ENCODE measurements around the gene BICRAL. TPM values are rescaled to one million over a fixed set of nuclear protein-coding genes. Genes with fewer than 3 reads are reported as not detected.
A peak's percentile ranks its signal among the peaks of the same experiment; 100 is the strongest.

Gene BICRAL
- total and polyA plus RNA-seq, 2 donors (not counting 3 experiments of a cell fraction or from before 2014, with no cell fraction given): 5.6 to 6.8 TPM

GRCh38 chr6:42889815-42890214 lies 108.0 kb downstream of the BICRAL start:
- dilution Hi-C loops (cut with MboI; ENCODE audit: extremely low pct_ligation_motif_present, low sequenced_read_pairs) (no loop called here), intact Hi-C loops (cut with micrococcal nuclease) (loop anchor here (1.0 to 5.0 kb wide), 3 partner anchors 9 to 143 kb away; partner anchors contain the start of genes RPL7L1 and TBCC)
- CTCF ChIA-PET: interaction anchor here (0.6 kb wide), 1 partner anchor 158 kb away, joined by 3 read pairs; no protein-coding TSS in a partner anchor
- no peaks in the 10 kb centered on the region for H3K9me1 ChIP-seq (replicated peaks; ENCODE audit: control insufficient read depth, extremely low read depth, insufficient read depth, low read length)
- peak overlapping the region; percentile 22 for H3K4me2 ChIP-seq (ENCODE audit: insufficient read depth, low read length)
- H3K36me3 ChIP-seq (ENCODE audit: control insufficient read depth in 2 of 2, extremely low read depth in 1 of 2, insufficient read depth in 2 of 2, low read length in 2 of 2): peaks cover 5 to 10% of the 10 kb centered on the region in 2 experiments
- H3K27ac ChIP-seq (ENCODE audit: insufficient read depth, low read depth, low read length): no peak overlapping the region
- H4K20me1 ChIP-seq (replicated peaks; ENCODE audit: control insufficient read depth, extremely low read depth, insufficient read depth, low read length): no peaks in the 10 kb centered on the region
- BruUV-seq (replicated peaks): no TSS peak
- no peak for TF ChIP-seq EZH2 (IDR thresholded peaks at IDR 0.05; ENCODE audit: borderline replicate concordance, low read depth, low read length, severe bottlenecking)
- no peak for TF ChIP-seq POLR2AphosphoS5 (IDR thresholded peaks at IDR 0.05; ENCODE audit: insufficient read depth, low read depth, low read length)
- TF ChIP-seq POLR2A (IDR thresholded peaks at IDR 0.05; ENCODE audit: low read depth, low read length): no peak
- TF ChIP-seq JUN (IDR thresholded peaks at IDR 0.05; ENCODE audit: borderline replicate concordance, insufficient read depth, insufficient read length, low read depth): no peak
- no peaks in the 10 kb centered on the region for H3K27me3 ChIP-seq (ENCODE audit: control insufficient read depth in 2 of 2, insufficient read depth in 2 of 2, low read length in 2 of 2)
- peak overlapping the region; percentile 78 for H3K9ac ChIP-seq (replicated peaks; ENCODE audit: extremely low read depth, insufficient read depth, low read length)
- no peaks in the 10 kb centered on the region for H3K79me2 ChIP-seq (ENCODE audit: control insufficient read depth, insufficient read depth, low read length)
- POLR2A ChIA-PET: no interaction called here
- DNase-seq (ENCODE audit: low read depth, low spot score): no peak
- no peak overlapping the region for H2AFZ ChIP-seq (ENCODE audit: low read depth, low read length)
- H3K4me3 ChIP-seq (replicated peaks in 1 of 3; ENCODE audit: insufficient read depth in 1 of 3, low read depth in 1 of 3, low read length in 3 of 3): peak overlapping the region in 2 of 3 experiments; percentile 62 to 68
- H3K9me3 ChIP-seq (replicated peaks; ENCODE audit: control insufficient read depth, insufficient read depth, low read length): no peaks in the 10 kb centered on the region
- no peak for FAIRE-seq
- peaks cover 4% of the 10 kb centered on the region for H3K4me1 ChIP-seq (ENCODE audit: control insufficient read depth, extremely low read depth, insufficient read depth, low read length)

- Histone ChIP-seq H3K9ac (replicated peaks; ENCODE audit: extremely low read depth, insufficient read depth, low read length) (peak overlapping the region; percentile 78), H3K4me2 (ENCODE audit: insufficient read depth, low read length) (peak overlapping the region; percentile 22), H4K20me1 (replicated peaks; ENCODE audit: control insufficient read depth, extremely low read depth, insufficient read depth, low read length) (no peaks in the 10 kb centered on the region), H3K27ac (ENCODE audit: insufficient read depth, low read depth, low read length) (peak overlapping the region; percentile 44), H3K36me3 (ENCODE audit: control insufficient read depth in 2 of 2, extremely low read depth in 1 of 2, insufficient read depth in 2 of 2, low read length in 2 of 2) (peaks cover 2 to 5% of the 10 kb centered on the region in 2 experiments), H3K27me3 (ENCODE audit: control insufficient read depth in 2 of 2, insufficient read depth in 2 of 2, low read length in 2 of 2) (no peaks in the 10 kb centered on the region), H3K4me3 (replicated peaks in 1 of 3; ENCODE audit: insufficient read depth in 1 of 3, low read depth in 1 of 3, low read length in 3 of 3) (peak overlapping the region; percentile 26 to 68 (median 62)), H3K9me1 (replicated peaks; ENCODE audit: control insufficient read depth, extremely low read depth, insufficient read depth, low read length) (no peaks in the 10 kb centered on the region), H3K79me2 (ENCODE audit: control insufficient read depth, insufficient read depth, low read length) (no peaks in the 10 kb centered on the region), H2AFZ (ENCODE audit: low read depth, low read length) (peak overlapping the region; percentile 77), H3K4me1 (ENCODE audit: control insufficient read depth, extremely low read depth, insufficient read depth, low read length) (peaks cover 4% of the 10 kb centered on the region), H3K9me3 (replicated peaks; ENCODE audit: control insufficient read depth, insufficient read depth, low read length) (no peaks in the 10 kb centered on the region)
- TF ChIP-seq CTCF (IDR thresholded peaks at IDR 0.05; ENCODE audit: extremely low read depth in 1 of 2, insufficient read depth in 1 of 2, low read depth in 1 of 2, low read length in 2 of 2) (no peak), JUN (IDR thresholded peaks at IDR 0.05; ENCODE audit: borderline replicate concordance, insufficient read depth, insufficient read length, low read depth) (no peak), MYC (IDR thresholded peaks at IDR 0.05; ENCODE audit: low read depth, low read length) (peak; percentile 35), FOS (IDR thresholded peaks at IDR 0.05; ENCODE audit: borderline replicate concordance, insufficient read depth, low read length) (no peak), POLR2AphosphoS5 (IDR thresholded peaks at IDR 0.05; ENCODE audit: insufficient read depth, low read depth, low read length) (peak; percentile 95), POLR2A (IDR thresholded peaks at IDR 0.05; ENCODE audit: low read depth, low read length) (peak; percentile 95), GATA2 (IDR thresholded peaks at IDR 0.05; ENCODE audit: insufficient read depth, insufficient read length, low read depth, low read length) (no peak), EZH2 (IDR thresholded peaks at IDR 0.05; ENCODE audit: borderline replicate concordance, low read depth, low read length, severe bottlenecking) (no peak)
- TF ChIP-seq, protein P1, sequence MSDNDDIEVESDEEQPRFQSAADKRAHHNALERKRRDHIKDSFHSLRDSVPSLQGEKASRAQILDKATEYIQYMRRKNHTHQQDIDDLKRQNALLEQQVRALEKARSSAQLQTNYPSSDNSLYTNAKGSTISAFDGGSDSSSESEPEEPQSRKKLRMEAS (IDR thresholded peaks at IDR 0.05; ENCODE audit: insufficient read depth, insufficient read length): no peak
- DNase-seq (ENCODE audit: low read depth, low spot score): peak; percentile 95
- ChIA-PET CTCF (interaction anchor here (0.7 kb wide), 1 partner anchor 228 kb away, joined by 5 read pairs; no protein-coding TSS in a partner anchor), POLR2A (interaction anchor here (1.2 kb wide), 2 partner anchors 8 to 11 kb away, joined by 5 read pairs; partner anchors contain the start of gene RPL7L1)
- intact Hi-C loops (cut with micrococcal nuclease) (loop anchor here (1.0 to 5.0 kb wide), 3 partner anchors 9 to 143 kb away; partner anchors contain the start of genes RPL7L1 and TBCC), dilution Hi-C loops (cut with MboI; ENCODE audit: extremely low pct_ligation_motif_present, low sequenced_read_pairs) (no loop called here)
- BruUV-seq (replicated peaks): TSS peak; percentile 94
- FAIRE-seq: peak; percentile 77
Observed at GRCh38 chr6:42890311-42891198, 108.7 kb downstream of the BICRAL start.

Data from endothelial cell of umbilical vein (primary cell).